Esophagus mucosa (tissue), 1 donor: ENCODE data around the gene CNPY2. TPM values are rescaled to one million over a fixed set of nuclear protein-coding genes. Genes with fewer than 3 reads are reported as not detected.

Experiments used
- total RNA-seq: library from RNA; stranded (reverse); gene quantifications from one replicate; pipeline ENCODE4 v1.2.4, GENCODE V29; 2023
- donor health status: DM: yes; HTN: yes; CAD: no.

Gene CNPY2
- total RNA-seq, 1 donor from 2014 or later: 67.7 TPM

Other genes starting within 250 kb of the CNPY2 start
- gene ERBB3, start 235.8 kb downstream of the CNPY2 start, total RNA-seq: 68.1 TPM
- gene PA2G4, start 211.4 kb downstream of the CNPY2 start, total RNA-seq: 125 TPM
- gene RPL41, start 199.4 kb downstream of the CNPY2 start, total RNA-seq: 4,992 TPM
- gene ZC3H10, start 197.7 kb downstream of the CNPY2 start, total RNA-seq: 1.8 TPM
- gene ESYT1, start 187.7 kb downstream of the CNPY2 start, total RNA-seq: 48.8 TPM
- gene MYL6B, start 163.4 kb downstream of the CNPY2 start, total RNA-seq: 54.2 TPM
- gene MYL6, start 157.6 kb downstream of the CNPY2 start, total RNA-seq: 1,179 TPM
- 44.4 TPM for gene SMARCC2, start 126.5 kb downstream of the CNPY2 start, total RNA-seq
- gene RNF41, start 94.1 kb downstream of the CNPY2 start, total RNA-seq: 26.9 TPM
- gene NABP2, start 91.6 kb downstream of the CNPY2 start, total RNA-seq: 26.5 TPM
- gene SLC39A5, start 85.9 kb downstream of the CNPY2 start, total RNA-seq: not detected
- 19.8 TPM for gene ANKRD52, start 57.6 kb downstream of the CNPY2 start, total RNA-seq
- gene COQ10A, start 49.0 kb downstream of the CNPY2 start, total RNA-seq: 3.1 TPM
- 215 TPM for gene CS, start 15.7 kb downstream of the CNPY2 start, total RNA-seq
- 21.4 TPM for gene PAN2, start 18.0 kb upstream of the CNPY2 start, total RNA-seq
- 1.8 TPM for gene IL23A, start 22.9 kb upstream of the CNPY2 start, total RNA-seq
- gene STAT2, start 44.1 kb upstream of the CNPY2 start, total RNA-seq: 54.5 TPM
- not detected for gene APOF, start 46.9 kb upstream of the CNPY2 start, total RNA-seq
- 10.5 TPM for gene TIMELESS, start 133.4 kb upstream of the CNPY2 start, total RNA-seq
- not detected for gene MIP, start 138.7 kb upstream of the CNPY2 start, total RNA-seq
- 3.2 TPM for gene SPRYD4, start 152.6 kb upstream of the CNPY2 start, total RNA-seq
- 2.6 TPM for gene GLS2, start 172.2 kb upstream of the CNPY2 start, total RNA-seq
- gene RBMS2, start 205.8 kb upstream of the CNPY2 start, total RNA-seq: 11.3 TPM